Urothelium cell line (cell line): Measurements from ENCODE around the gene THOC2.
"Not testable (repeated sequence)": the region's sequence is repeated elsewhere in the genome, so short reads cannot be mapped to it uniquely, and the experiment has no call there.

Experiments used
- DNase-seq: peaks from one replicate; pipeline ENCODE4 v3.0.0; 2011; ENCODE audit warnings: low spot score, mixed read lengths
- FAIRE-seq: peaks from 2 replicates; lab custom pipeline; 2011; peaks lifted over from hg19 to GRCh38; lab: Jason Lieb, UNC

The THOC2 gene

DNA sequence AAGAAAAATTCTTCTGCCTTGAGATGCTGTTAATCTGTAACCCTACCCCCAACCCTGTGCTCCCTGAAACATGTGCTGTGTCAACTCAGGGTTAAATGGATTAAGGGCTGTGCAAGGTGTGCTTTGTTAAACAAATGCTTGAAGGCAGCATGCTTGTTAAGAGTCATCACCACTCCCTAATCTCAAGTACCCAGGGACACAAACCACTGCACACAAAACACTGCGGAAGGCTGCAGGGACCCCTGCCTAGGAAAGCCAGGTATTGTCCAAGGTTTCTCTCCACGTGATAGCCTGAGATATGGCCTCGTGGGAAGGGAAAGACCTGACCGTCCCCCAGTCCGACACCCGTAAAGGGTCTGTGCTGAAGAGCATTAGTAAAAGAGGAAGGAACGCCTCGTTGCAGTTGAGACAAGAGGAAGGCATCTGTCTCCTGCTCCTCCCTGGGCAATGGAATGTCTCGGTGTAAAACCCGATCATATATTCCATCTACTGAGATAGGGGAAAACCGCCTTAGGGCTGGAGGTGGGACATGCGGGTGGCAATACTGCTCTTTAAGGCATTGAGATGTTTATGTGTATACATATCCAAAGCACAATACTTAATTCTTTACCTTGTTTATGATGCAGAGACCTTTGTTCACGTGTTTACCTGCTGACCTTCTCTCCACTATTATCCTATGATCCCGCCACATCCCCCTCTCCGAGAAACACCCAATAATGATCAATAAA is 53.0 kb downstream of the THOC2 start:
- FAIRE-seq: not testable (repeated sequence)

GRCh38 chrX:123675154-123675553 is 57.7 kb downstream of the THOC2 start:
- no peak for DNase-seq
- FAIRE-seq: no peak

More for the DNA sequence above, 53.0 kb downstream of the THOC2 start:
- DNase-seq: not testable (repeated sequence)

- FAIRE-seq (no peak), DNase-seq (no peak)
Observed at GRCh38 chrX:123673813-123674212, 59.0 kb downstream of the THOC2 start.

GRCh38 chrX:123665197-123665596 is 67.7 kb downstream of the THOC2 start:
- FAIRE-seq: no peak
- DNase-seq: no peak

DNA sequence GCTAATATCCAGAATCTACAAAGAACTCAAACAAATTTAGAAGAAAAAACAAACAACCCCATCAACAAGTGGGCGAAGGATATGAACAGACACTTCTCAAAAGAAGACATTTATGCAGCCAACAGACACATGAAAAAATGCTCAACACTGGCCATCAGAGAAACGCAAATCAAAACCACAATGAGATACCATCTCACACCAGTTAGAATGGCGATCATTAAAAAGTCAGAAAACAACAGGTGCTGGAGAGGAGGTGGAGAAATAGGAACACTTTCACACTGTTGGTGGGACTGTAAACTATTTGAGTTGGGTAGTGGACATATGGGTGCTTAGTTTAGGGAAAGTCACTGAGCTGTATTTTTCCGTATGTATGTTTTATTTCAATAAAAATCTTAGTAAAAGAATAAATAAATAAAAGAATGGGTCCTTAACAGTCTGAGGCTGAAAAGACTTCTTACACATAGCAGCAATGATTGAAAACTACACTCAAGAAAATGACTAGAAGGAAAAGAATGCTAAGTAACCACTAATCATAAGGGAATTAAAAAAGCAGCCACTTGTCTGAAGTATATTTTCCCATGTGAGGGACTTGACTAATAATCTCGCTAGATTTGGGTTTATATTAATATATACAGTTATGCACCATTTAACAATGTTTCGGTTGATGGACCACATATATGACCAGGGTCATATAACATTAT is 68.2 kb downstream of the THOC2 start:
- not testable (repeated sequence) for FAIRE-seq, DNase-seq

DNA sequence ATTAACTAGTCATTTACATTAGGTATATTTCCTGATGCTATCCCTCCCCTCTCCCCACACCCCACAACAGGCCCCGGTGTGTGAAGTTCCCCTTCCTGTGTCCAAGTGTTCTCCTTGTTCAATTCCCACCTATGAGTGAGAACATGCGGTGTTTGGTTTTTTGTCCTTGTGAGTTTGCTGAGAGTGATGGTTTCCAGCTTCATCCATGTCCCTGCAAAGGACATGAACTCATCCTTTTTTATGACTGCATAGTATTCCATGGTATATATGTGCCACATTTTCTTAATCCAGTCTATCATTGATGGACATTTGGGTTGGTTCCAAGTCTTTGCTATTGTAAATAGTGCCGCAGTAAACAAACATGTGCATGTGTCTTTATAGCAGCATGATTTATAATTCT is 69.1 kb downstream of the THOC2 start:
- DNase-seq, FAIRE-seq: not testable (repeated sequence)

- not testable (repeated sequence) for DNase-seq, FAIRE-seq
Observed at GRCh38 chrX:123656507-123656906, 76.3 kb downstream of the THOC2 start.

GRCh38 chrX:123648811-123649181 is 84.1 kb downstream of the THOC2 start:
- not testable (repeated sequence) for FAIRE-seq, DNase-seq

DNA sequence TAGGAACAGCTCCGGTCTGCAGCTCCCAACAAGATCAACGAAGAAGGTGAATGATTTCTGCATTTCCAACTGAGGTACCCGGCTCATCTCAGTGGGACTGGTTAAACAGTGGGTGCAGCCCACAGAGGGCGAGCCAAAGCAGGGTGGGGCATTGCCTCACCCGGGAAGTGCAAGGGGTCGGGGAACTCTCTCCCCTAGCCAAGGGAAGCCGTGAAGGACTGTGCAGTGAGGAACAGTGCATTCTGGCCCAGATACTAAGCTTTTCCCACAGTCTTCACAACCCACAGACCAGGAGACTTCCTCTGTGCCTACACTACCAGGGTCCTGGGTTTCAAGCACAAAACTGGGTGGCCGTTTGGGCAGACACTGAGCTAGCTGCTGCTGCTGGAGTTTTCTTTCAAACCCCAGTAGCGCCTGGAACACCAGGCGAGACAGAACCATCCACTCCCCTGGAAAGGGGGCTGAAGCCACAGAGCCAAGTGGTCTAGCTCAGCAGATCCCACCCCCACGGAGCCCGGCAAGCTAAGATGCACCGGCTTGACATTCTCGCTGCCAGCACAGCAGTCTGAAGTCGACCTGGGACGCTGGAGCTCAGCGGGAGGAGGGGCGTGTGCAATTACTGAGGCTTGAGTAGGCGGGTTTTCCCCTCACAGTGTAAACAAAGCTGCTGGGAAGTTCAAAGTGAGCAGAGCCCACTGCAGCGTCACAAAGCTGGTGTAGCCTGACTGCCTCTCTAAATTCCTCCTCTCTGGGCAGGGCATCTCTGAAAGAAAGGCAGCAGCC is 84.6 kb downstream of the THOC2 start:
- no peak for FAIRE-seq
- DNase-seq: no peak

- DNase-seq (no peak), FAIRE-seq (no peak)
Observed at GRCh38 chrX:123647244-123647643, 85.6 kb downstream of the THOC2 start.

DNA sequence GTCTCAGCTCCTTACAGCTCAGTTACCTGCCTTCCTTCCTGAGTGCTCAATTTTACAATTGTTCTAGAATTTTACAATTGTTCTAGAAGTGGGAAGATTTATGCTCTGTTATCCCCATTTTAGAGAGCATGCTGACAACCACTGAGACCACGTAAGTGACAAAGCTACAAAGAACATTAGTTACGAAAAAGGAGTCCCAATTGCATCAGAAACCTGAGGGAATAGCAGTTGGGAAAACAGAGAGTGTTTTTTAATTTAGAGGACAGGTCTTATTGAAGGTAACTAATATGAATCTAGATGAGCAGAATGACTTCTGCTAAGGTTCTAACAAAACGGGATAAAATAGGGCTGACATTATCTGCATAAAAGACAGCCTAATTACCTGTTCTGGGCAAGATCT is 103.3 kb downstream of the THOC2 start:
- no peak for FAIRE-seq
- no peak for DNase-seq

DNA sequence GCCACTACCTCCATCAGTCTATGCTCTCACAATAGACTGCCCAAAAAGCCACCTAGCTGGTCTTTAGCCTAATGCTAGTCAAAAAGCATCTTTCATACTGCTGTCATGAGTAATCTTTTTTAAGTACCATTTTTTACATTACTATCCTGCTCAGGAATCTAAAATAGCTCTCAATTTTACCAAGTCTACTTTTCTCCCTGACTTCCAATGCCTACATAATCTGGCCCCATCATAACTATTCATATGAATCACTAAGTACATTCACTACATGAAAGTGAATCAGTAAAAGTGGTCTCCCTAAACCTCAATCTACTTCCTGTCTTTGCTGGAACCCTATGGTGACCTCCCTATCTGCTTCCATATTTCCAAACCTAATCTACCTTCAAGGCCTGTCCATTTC is 105.9 kb downstream of the THOC2 start:
- no peak for FAIRE-seq
- no peak for DNase-seq

- DNase-seq (no peak), FAIRE-seq (no peak)
Observed at GRCh38 chrX:123625952-123626351, 106.9 kb downstream of the THOC2 start.

DNA sequence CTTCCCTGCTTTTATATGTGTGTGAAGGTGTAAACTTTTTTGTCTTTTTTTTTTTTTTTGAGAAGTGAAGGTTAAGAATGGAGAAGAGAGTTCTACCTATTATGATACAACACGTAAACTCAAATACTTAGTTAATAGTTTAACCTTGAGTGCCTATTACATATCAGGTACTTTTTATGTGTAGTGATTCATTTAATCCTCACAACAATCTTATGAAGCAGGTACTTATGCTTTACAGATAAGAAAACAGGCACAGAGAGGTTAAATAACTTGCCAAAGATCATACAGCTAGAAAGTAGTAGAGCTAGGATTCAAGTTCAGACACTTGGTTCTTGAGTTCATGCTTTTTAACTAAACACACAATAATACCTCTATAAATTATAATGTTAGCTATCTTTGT is 107.4 kb downstream of the THOC2 start:
- no peak for DNase-seq
- no peak for FAIRE-seq

DNA sequence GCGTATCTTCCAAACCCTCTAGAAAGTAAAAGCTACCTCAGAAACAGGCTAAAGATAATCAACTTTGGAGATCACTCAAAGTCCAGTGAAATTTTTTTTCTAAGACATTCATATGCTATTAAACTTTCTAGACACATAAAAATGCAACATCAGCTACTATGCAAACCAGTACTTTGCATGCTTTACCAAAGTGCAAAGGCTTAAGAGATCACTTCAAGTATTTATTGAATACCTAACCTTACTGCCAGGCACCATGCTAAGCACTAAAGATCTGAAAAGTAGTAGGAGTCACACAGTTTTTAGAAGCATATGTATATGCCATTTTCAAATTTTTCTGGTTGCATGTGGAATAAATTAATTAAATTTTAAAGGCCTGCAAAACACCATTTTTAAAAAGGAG is 115.8 kb downstream of the THOC2 start:
- DNase-seq (no peak), FAIRE-seq (no peak)

GRCh38 chrX:123610915-123611314 is 121.9 kb downstream of the THOC2 start:
- DNase-seq (no peak), FAIRE-seq (no peak)

DNA sequence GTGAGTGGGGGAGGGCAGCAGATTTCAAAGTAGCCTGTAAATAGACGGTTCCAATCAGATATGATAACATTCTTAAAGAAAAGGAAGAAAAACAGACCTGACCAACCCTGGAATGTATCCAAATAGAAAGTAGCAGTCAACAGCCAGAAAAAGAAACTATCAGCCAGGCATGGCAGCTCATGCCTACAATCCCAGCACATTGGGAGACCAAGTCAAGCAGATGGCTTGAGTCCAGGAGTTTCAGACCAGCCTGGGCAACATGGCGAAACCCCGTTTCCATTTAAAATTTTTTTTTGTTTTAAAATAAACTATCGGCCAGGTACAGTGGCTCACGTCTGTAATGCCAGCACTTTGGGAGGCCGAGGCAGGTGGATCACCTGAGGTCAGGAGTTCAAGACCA is 125.0 kb downstream of the THOC2 start:
- FAIRE-seq (no peak), DNase-seq (no peak)

- DNase-seq: no peak
- no peak for FAIRE-seq
Observed at GRCh38 chrX:123607270-123607669, 125.6 kb downstream of the THOC2 start.

- FAIRE-seq (no peak), DNase-seq (no peak)
Observed at GRCh38 chrX:123603491-123603890, 129.4 kb downstream of the THOC2 start.

GRCh38 chrX:123601437-123601836 is 131.4 kb downstream of the THOC2 start:
- FAIRE-seq: no peak
- no peak for DNase-seq

DNA sequence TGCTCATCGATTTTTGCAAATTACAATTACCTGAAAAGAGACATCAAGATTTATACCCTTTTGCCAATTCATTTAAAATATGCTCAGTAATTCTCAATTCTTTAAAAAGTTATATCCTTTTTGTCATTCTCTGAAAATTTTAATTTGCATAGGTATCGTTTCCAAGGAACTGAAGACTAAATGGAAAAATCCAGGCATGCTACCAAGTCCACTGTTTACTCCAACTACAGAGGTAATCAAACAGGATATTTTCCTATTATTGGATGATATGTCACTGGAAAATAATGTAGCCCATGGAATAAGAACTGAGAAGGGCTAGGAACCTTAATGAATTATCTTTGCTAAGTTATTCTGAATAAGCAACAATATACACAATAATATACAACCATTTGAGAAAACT is 132.7 kb downstream of the THOC2 start:
- FAIRE-seq (no peak), DNase-seq (no peak)
